HEK293T (cell line): ENCODE results near the gene MRPL55.

Source experiments
- SUZ12 ChIP-seq: fragments of 450-650 bp; IDR thresholded peaks from 2 replicates; pipeline ENCODE4 v1.6.1; 2016; ENCODE audit warnings: mild to moderate bottlenecking
- TARDBP ChIP-seq: fragments of 450-650 bp; IDR thresholded peaks from 2 replicates; pipeline ENCODE4 v1.6.1; 2016

DNA sequence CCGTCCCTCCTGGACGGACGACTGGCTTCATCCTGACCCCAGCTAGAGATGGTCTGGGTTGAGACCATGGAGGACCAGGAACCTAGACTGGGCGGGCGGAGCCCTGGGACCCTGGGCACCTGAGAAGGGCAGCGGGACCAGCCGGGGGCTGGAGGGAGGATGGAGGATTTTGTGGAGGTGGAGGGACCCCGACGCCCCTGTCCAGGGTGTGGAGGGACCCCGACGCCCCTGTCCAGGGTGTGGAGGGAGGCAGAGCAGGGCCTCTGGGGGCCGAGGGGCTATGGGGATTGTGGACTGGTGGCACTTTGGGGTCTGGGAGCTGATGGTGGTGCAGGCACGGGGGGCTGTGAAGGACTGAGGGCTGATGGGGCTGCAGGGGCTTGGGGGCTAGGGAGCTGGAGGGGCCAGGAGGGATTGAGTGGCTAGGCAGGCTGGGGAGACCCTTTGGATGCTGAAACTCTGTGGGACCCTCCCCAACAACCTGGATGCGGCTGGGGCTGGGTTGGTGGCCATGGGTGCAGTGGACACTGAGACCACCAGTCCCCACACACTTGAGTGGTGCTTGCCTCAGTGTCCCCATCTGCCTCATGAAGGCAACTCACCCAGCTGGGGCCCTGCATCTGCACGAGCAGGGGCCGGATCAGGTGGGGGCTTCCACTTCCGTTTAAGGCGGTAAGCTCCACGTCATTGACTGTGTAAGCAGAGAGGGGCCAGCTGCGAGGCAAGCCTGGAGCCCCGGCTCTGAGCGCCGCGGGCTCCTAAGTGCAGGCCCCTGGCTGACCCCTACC is 48.0 kb upstream of the MRPL55 start:
- no peak for TF ChIP-seq TARDBP
- no peak for TF ChIP-seq SUZ12
